Measurements from ENCODE around the gene KIF26A.

KIF26A gene

GRCh38 chr14:104112609-104113571 is 25.5 kb upstream of the KIF26A start:
- no peak for DNase-seq (ENCODE audit: low spot score)

- no peak for DNase-seq (ENCODE audit: low spot score)
These were observed 24.6 kb upstream of the KIF26A start for GRCh38 chr14:104113631-104114420.

DNA sequence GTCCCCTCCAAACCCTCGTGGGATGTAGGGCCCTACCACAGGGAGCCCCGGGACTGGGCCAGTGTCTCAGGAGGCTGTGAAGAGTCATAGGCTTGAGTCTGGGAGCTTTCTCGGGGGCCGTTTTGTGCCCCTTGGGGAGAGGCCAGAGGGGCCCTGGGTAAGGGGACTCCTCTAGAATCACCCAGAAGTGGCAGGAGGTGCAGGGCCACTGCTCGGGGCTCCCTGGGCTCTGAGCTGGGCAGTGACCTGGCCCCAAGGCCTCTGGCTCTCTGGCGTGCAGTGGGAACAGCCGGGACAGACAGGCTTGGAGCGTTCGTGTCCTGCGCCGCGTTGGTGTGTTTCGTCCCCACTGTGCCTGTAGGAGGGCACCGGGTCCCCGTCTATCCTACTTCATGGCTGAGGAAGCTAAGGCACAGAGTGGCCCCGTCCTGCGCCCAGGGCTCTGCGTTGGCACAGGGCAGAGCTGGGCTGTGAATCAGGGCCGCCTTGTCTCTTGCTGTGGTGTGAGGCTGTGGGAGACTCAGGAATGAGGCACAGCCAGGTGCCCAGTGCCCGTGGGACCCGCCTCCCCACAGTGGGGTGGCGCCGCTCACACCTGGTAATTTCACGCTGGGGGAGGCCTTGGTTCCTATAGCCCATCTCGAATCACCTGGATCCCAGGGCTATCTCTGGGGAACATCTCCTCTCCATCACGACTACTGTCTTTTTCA is 23.8 kb upstream of the KIF26A start:
- DNase-seq (ENCODE audit: low spot score): no peak

GRCh38 chr14:104115131-104115600 is 23.2 kb upstream of the KIF26A start:
- DNase-seq (ENCODE audit: low spot score): no peak

- DNase-seq (ENCODE audit: low spot score): no peak
These were observed 22.6 kb upstream of the KIF26A start for GRCh38 chr14:104115691-104116287.

DNA sequence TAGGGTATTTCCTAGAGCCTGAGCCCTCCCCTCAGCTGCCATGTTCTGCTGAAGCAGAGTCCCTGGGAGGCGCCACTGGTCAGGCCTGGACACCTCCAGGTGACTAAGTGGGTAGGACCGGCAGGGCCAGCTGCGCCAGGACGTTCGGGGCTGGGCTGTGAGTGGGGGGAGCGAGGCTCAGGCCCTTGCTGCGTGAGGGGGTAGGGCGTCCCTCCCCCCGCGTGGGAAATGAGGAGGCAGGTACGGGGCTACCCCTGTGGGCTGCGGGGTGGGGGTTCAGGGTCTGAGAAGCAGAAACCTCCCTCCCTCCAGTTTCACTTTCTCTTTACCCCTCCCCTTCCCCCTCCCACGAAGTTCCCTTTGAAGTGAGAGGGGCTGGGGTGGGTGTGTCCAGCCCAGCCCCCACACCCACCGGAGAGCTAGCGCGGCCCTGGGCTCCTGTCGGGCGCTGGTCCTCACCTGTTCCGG is 22.1 kb upstream of the KIF26A start:
- no peak for DNase-seq (ENCODE audit: low spot score)

GRCh38 chr14:104116756-104117340 is 21.5 kb upstream of the KIF26A start:
- no peak for DNase-seq (ENCODE audit: low spot score)

DNA sequence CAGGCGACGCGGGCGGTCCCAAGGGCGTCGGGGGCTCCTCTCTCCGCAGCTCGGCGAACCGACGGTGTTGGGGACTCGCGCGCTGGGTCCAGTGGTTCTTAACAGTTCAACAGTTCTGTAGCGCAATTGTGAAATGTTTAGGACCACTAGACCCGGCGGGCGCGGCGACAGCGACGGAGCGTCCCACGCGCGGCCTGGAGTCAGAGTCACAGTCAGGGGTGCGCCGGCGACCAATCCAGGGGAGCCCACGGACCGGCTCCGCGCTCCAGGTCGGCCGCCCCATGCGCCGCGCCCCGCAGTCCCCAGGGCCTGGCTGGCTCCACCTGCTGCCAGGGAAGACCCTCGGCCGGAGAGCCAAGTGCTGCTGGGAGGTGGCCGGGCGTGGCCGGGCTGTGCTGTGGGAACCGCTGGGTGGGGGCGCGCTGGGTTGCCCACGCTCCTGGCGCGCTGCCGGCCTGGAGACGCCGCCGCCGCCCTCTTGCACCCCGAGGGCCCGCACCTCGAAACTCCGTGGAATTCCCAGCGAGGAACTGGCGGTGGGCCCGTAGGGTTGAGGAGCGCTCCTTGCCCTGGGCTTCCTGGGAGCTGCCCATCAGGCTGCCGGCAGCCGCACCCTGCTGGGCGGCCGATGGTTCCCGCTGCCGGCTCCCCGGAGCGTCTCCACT is 20.9 kb upstream of the KIF26A start:
- DNase-seq (ENCODE audit: low spot score): no peak

DNA sequence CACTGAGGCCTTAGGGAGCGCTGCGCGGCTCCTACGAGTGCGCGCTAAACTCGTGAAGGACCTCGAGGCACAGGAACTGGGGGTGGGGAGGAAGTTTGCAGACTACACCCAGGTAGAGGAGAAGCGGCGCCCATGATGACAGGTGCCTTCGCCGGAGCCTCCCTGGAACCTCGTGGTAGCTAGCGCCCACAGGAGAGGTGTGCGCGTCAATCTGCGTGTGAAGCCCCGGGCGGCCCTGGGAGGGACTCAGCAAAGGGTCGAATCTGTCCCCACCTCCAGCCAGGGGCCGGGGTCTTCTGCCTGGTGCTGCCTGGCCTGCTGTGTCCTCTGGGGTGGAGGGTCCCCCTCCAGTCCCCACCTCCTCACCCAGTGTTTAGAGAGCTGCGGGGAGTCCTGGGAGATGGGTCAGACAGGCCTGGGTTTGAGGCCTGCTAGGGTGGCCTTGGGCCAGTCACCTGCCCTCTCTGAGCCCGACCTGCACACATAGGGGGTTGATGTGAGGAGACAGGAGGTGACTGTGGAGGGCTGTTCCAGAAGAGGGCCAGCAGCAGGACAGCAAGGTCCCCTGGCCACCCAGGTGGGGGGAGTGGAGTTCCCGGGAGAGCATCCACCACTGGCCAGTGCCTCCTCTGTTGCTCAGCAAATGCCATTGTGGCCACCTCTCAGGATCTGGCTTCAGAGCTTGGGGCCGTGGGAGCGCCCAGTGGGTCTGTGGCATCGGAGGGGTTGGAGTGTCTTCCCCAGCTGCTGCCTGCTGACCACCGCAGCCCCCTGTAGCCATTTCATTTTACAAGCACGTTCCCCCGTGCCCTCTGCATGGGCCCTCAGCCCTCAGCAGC is 20.2 kb upstream of the KIF26A start:
- DNase-seq (ENCODE audit: low spot score): no peak

- DNase-seq (ENCODE audit: low spot score): no peak
These were observed 19.3 kb upstream of the KIF26A start for GRCh38 chr14:104119119-104119487.

- no peak for DNase-seq (ENCODE audit: low spot score)
These were observed 18.7 kb upstream of the KIF26A start for GRCh38 chr14:104119488-104120251.

- no peak for DNase-seq (ENCODE audit: low spot score)
These were observed 18.1 kb upstream of the KIF26A start for GRCh38 chr14:104120281-104120741.

- DNase-seq (ENCODE audit: low spot score): no peak
These were observed 17.2 kb upstream of the KIF26A start for GRCh38 chr14:104121142-104121541.

GRCh38 chr14:104123879-104124278 is 14.5 kb upstream of the KIF26A start:
- DNase-seq (ENCODE audit: low spot score): no peak

DNA sequence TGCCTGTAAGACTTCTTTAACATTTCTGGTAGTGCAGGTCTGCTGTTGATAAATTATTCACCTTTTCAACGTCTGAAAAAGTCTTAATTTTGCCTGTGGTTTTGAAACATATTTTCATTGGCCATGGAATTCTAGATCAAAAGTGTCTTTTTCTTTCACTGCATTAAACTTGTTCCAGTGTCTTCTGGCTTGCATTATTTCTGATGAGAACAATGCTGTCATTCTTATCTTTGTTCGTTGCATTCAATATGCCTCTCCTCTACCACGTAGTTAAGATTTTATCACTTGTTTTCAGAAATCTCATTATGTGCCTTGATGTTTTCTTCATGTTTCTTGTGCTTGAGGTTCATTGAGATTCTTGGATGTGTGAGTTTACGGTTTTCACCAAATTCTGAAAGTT is 13.4 kb upstream of the KIF26A start:
- DNase-seq (ENCODE audit: low spot score): no peak

GRCh38 chr14:104126753-104127152 is 11.6 kb upstream of the KIF26A start:
- no peak for DNase-seq (ENCODE audit: low spot score)

DNA sequence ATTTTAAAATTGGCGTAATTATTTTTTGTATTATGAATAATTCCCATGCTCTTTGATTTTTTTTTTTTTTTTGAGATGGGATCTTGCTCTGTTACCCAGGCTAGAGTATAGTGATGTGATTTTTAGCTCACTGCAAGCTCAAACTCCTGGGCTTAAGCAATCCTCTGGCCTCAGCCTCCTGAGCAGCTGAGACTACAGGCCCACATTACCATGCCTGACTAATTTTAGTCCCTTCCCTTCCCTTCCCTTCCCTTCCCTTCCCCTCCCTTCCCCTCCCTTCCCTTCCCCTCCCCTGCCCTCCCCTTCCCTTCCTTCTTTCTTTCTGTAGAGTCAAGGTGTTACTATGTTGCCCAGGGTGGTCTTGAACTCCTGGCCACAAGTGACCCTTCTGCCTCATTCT is 9.4 kb upstream of the KIF26A start:
- no peak for DNase-seq (ENCODE audit: low spot score)

GRCh38 chr14:104129556-104129955 is 8.8 kb upstream of the KIF26A start:
- no peak for DNase-seq (ENCODE audit: low spot score)
